Epithelial cell of esophagus (primary cell): ENCODE measurements around the gene PARP11.

ENCODE experiments used
- DNase-seq: peaks from one replicate; pipeline ENCODE4 v3.0.0; 2010; ENCODE audit warnings: low read depth
- H3K4me3 ChIP-seq: 2 replicates; pipeline ENCODE4 v1.5.1; 2011; ENCODE audit warnings: mild to moderate bottlenecking, low read length, control low read depth
- CTCF ChIP-seq: IDR thresholded peaks from 2 replicates; pipeline ENCODE4 v1.5.1; 2011; ENCODE audit warnings: low read depth, mild to moderate bottlenecking, low read length, control low read depth, inconsistent platforms; ENCODE audit not compliant: insufficient read depth; ENCODE audit errors: missing control alignments

PARP11 gene

GRCh38 chr12:3897371-3897971 is 24.3 kb upstream of the PARP11 start:
- no peak for DNase-seq
- no peak overlapping the region for H3K4me3 ChIP-seq
- TF ChIP-seq CTCF, result no peak

- H3K4me3 ChIP-seq, result no peak overlapping the region
- DNase-seq, result peak; percentile 70
- TF ChIP-seq CTCF, result no peak
Observed at GRCh38 chr12:3896801-3897351, 23.7 kb upstream of the PARP11 start.

GRCh38 chr12:3896356-3896755 is 23.2 kb upstream of the PARP11 start:
- no peak for TF ChIP-seq CTCF
- H3K4me3 ChIP-seq, result no peak overlapping the region
- DNase-seq, result no peak

GRCh38 chr12:3892631-3893030 is 19.4 kb upstream of the PARP11 start:
- no peak for DNase-seq
- TF ChIP-seq CTCF, result no peak
- H3K4me3 ChIP-seq, result no peak overlapping the region

GRCh38 chr12:3891201-3891600 is 18.0 kb upstream of the PARP11 start:
- no peak overlapping the region for H3K4me3 ChIP-seq
- no peak for DNase-seq
- no peak for TF ChIP-seq CTCF

GRCh38 chr12:3888659-3889058 is 15.5 kb upstream of the PARP11 start:
- H3K4me3 ChIP-seq, result no peak overlapping the region
- no peak for TF ChIP-seq CTCF
- no peak for DNase-seq
